Spinal cord (tissue), 10 donors: ENCODE measurements around the gene HSF4. TPM values are rescaled to one million over a fixed set of nuclear protein-coding genes. Genes with fewer than 3 reads are reported as not detected.
"Not testable (repeated sequence)": the region's sequence is repeated elsewhere in the genome, so short reads cannot be mapped to it uniquely, and the experiment has no call there.

ENCODE experiments used
- DNase-seq, 6 donors: peaks; one replicate each; pipeline versions ENCODE4 v3.0.0 to v3.0.0-alpha.2; 2013 to 2015; ENCODE audit warnings: low spot score in 6 of 6, low read depth in 4 of 6
- H3K27ac ChIP-seq: one replicate; pipeline ENCODE4 v1.5.1; 2013; ENCODE audit warnings: low read depth, low read length, control low read depth
- H3K27me3 ChIP-seq: one replicate; pipeline ENCODE4 v1.6.1; 2013; ENCODE audit warnings: low read length; ENCODE audit not compliant: control insufficient read depth, insufficient read depth
- H3K36me3 ChIP-seq: one replicate; pipeline ENCODE4 v1.6.1; 2013; ENCODE audit warnings: low read length; ENCODE audit not compliant: control insufficient read depth, insufficient read depth
- H3K4me1 ChIP-seq: one replicate; pipeline ENCODE4 v1.6.1; 2013; ENCODE audit warnings: low read length; ENCODE audit not compliant: control insufficient read depth, insufficient read depth
- H3K4me3 ChIP-seq: one replicate; pipeline ENCODE4 v1.5.1; 2013; ENCODE audit warnings: low read depth, low read length, control low read depth
- H3K9me3 ChIP-seq: one replicate; pipeline ENCODE4 v1.6.1; 2013; ENCODE audit warnings: low read length; ENCODE audit not compliant: control insufficient read depth, insufficient read depth
- WGBS: methylation state at CpG from one replicate; pipeline ENCODE4 v1.1.5; 2013; ENCODE audit warnings: missing lambda C conversion rate; ENCODE audit not compliant: insufficient coverage; 5-methylcytosine and 5-hydroxymethylcytosine counted together
- long read RNA-seq, 4 donors: transcript quantifications; one replicate each; lab custom pipeline, GENCODE V29; 2026
- polyA plus RNA-seq, 2 donors: library from polyadenylated mRNA; unstranded; fragments of 120-200 nt; gene quantifications; one replicate each; pipeline ENCODE4 v1.2.1, GENCODE V29; 2013; ENCODE audit not compliant: insufficient read length in 2 of 2
- total RNA-seq, 2 donors: library from RNA; depleted of rRNA in 1 of 2; stranded (reverse); fragments of 120-200 nt in 1 of 2; fragments of >200 nt in 1 of 2; gene quantifications; one replicate each; pipeline versions ENCODE4 v1.2.3 to v1.2.4, GENCODE V29; 2013 to 2014
- donor health status: healthy.

HSF4 gene
- 10 to 100 TPM; 14.0 to 55.0 TPM for total RNA-seq
- polyA plus RNA-seq: 10 to 100 TPM; 28.5 to 54.5 TPM
- long read RNA-seq, donor 1, partial matches to known transcripts: 0 of 1 reads
- long read RNA-seq, donor 1, other reads (novel, unspliced or antisense): 0 of 1 reads
- long read RNA-seq, donor 2: 0 reads
- long read RNA-seq, donor 3: 0 reads
- long read RNA-seq, donor 4: 0 reads

GRCh38 chr16:67164599-67165061 is at the start of gene HSF4:
HSF4 (plus strand) TSS chr16:67164745; CDS start chr16:67164812, 67 bp downstream.
- peak in 1 of 6 donors; percentile 43 for DNase-seq
- H3K27ac ChIP-seq: no peak within 1 kb of the TSS

GRCh38 chr16:67114793-67115192 is 49.8 kb upstream of the HSF4 start:
- Histone ChIP-seq H3K4me1 (peaks cover 9% of the 10 kb centered on the region), H3K27ac (no peak overlapping the region), H3K9me3 (no peaks in the 10 kb centered on the region), H3K36me3 (peaks cover 5% of the 10 kb centered on the region), H3K27me3 (no peaks in the 10 kb centered on the region), H3K4me3 (no peak overlapping the region)
- WGBS: 82% methylated on average over 2 of the region's 2 CpGs
- DNase-seq: no peak

More at GRCh38 chr16:67164599-67165061, at the start of gene HSF4:
- H3K27me3 ChIP-seq: peaks cover 93% of the 10 kb centered on the region
- peaks cover 60% of the 10 kb centered on the region for H3K4me1 ChIP-seq
- H3K36me3 ChIP-seq: peaks cover 13% of the 10 kb centered on the region
- under 1% methylated on average over 37 of the region's 41 CpGs for WGBS
- peak within 1 kb of the TSS; percentile 33 for H3K4me3 ChIP-seq
- no peaks in the 10 kb centered on the region for H3K9me3 ChIP-seq

GRCh38 chr16:67115639-67116038 is 48.9 kb upstream of the HSF4 start:
- H3K4me1 ChIP-seq: peaks cover 4% of the 10 kb centered on the region
- peaks cover 7% of the 10 kb centered on the region for H3K36me3 ChIP-seq
- DNase-seq: no peak
- no peak overlapping the region for H3K27ac ChIP-seq
- no peaks in the 10 kb centered on the region for H3K9me3 ChIP-seq
- H3K27me3 ChIP-seq: no peaks in the 10 kb centered on the region
- 93% methylated on average over 3 of the region's 7 CpGs for WGBS
- no peak overlapping the region for H3K4me3 ChIP-seq

- no peak for DNase-seq
- Histone ChIP-seq H3K27me3 (no peaks in the 10 kb centered on the region), H3K9me3 (no peaks in the 10 kb centered on the region), H3K4me3 (no peak overlapping the region), H3K4me1 (no peaks in the 10 kb centered on the region), H3K27ac (no peak overlapping the region), H3K36me3 (peaks cover 17% of the 10 kb centered on the region)
- WGBS: 86% methylated on average over 10 of the region's 13 CpGs
These were observed 47.9 kb upstream of the HSF4 start for GRCh38 chr16:67116388-67117311.

- Histone ChIP-seq H3K27me3 (no peaks in the 10 kb centered on the region), H3K4me3 (no peak overlapping the region), H3K27ac (no peak overlapping the region), H3K36me3 (peaks cover 27% of the 10 kb centered on the region), H3K9me3 (no peaks in the 10 kb centered on the region), H3K4me1 (no peaks in the 10 kb centered on the region)
- 94% methylated on average over 2 of the region's 9 CpGs for WGBS
- DNase-seq: no peak
These were observed 46.8 kb upstream of the HSF4 start for GRCh38 chr16:67117716-67118115.

- Histone ChIP-seq H3K4me1 (no peaks in the 10 kb centered on the region), H3K27me3 (no peaks in the 10 kb centered on the region), H3K27ac (no peak overlapping the region), H3K4me3 (no peak overlapping the region), H3K9me3 (no peaks in the 10 kb centered on the region), H3K36me3 (peaks cover 40% of the 10 kb centered on the region)
- 70% methylated on average over 3 of the region's 5 CpGs for WGBS
- no peak for DNase-seq
These were observed 44.5 kb upstream of the HSF4 start for GRCh38 chr16:67120025-67120424.

GRCh38 chr16:67122799-67123198 is 41.7 kb upstream of the HSF4 start:
- WGBS: no CpG with 5 or more reads among the region's 5 CpGs
- H3K9me3 ChIP-seq, H3K27ac ChIP-seq, H3K27me3 ChIP-seq, H3K4me1 ChIP-seq, H3K4me3 ChIP-seq, DNase-seq: not testable (repeated sequence)
- H3K36me3 ChIP-seq: peaks cover 47% of the 10 kb centered on the region

- DNase-seq: no peak
- peaks cover 4% of the 10 kb centered on the region for H3K4me1 ChIP-seq
- no peaks in the 10 kb centered on the region for H3K9me3 ChIP-seq
- peaks cover 34% of the 10 kb centered on the region for H3K36me3 ChIP-seq
- H3K4me3 ChIP-seq: no peak overlapping the region
- H3K27ac ChIP-seq: no peak overlapping the region
- no peaks in the 10 kb centered on the region for H3K27me3 ChIP-seq
These were observed 36.1 kb upstream of the HSF4 start for GRCh38 chr16:67128417-67128816.

GRCh38 chr16:67128887-67129286 is 35.7 kb upstream of the HSF4 start:
- Histone ChIP-seq H3K4me3 (no peak overlapping the region), H3K4me1 (peaks cover 4% of the 10 kb centered on the region), H3K36me3 (peaks cover 35% of the 10 kb centered on the region), H3K9me3 (no peaks in the 10 kb centered on the region), H3K27me3 (no peaks in the 10 kb centered on the region), H3K27ac (no peak overlapping the region)
- 100% methylated on average over 3 of the region's 3 CpGs for WGBS
- no peak for DNase-seq
